Omental fat pad (tissue), 4 donors: ENCODE measurements around the gene TNIK. TPM values are rescaled to one million over a fixed set of nuclear protein-coding genes. Genes with fewer than 3 reads are reported as not detected.
"Not testable (repeated sequence)": the region's sequence is repeated elsewhere in the genome, so short reads cannot be mapped to it uniquely, and the experiment has no call there.

ENCODE experiments used
- ATAC-seq: fragments of 150-250 bp; one replicate; pipeline ENCODE4 v1.9.1; 2016; ENCODE audit warnings: mild to moderate bottlenecking, moderate library complexity; ENCODE audit not compliant: low FRiP score
- DNase-seq: peaks from one replicate; pipeline ENCODE4 v3.0.0-alpha.2; 2019; ENCODE audit warnings: low spot score
- CTCF ChIP-seq, 3 donors: fragments of 450-650 bp; IDR thresholded peaks; one replicate each; pipeline ENCODE4 v1.5.1; 2016 to 2017; ENCODE audit warnings: antibody characterized with exemption in 3 of 3, mild to moderate bottlenecking in 3 of 3, moderate library complexity in 2 of 3
- total RNA-seq, 4 donors: library from RNA; depleted of rRNA; stranded (reverse); fragments of >200 nt; gene quantifications; one replicate each; pipeline ENCODE4 v1.1.0, GENCODE V29; 2016

The TNIK gene
- total RNA-seq, 4 donors from 2014 or later, result 3.9 to 12.8 (median 6.5) TPM

- no peak for TF ChIP-seq CTCF (IDR thresholded peaks at IDR 0.05)
- ATAC-seq, result no peak
These were observed 76.8 kb downstream of the TNIK start for GRCh38 chr3:171383206-171384018.

DNA sequence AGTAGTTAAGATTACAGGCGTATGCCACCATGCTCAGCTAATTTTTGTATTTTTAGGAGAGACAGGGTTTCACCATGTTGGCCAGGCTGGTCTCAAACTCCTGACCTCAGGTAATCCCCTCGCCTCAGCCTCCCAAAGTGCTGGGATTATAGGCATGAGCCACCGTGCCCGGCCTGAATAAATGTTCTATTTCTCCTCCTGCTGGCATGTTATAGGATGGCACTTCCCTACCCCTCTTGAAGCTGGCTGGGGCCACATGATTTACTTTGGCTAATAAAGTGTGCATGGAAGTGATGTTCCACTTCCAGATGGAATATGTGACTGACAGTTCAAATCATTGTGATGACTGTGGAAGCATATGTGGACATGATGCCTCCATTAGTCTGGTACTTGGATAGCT, 77.9 kb downstream of the TNIK start:
- not testable (repeated sequence) for DNase-seq, ATAC-seq

More at GRCh38 chr3:171383206-171384018, 76.8 kb downstream of the TNIK start:
- no peak for DNase-seq

DNA sequence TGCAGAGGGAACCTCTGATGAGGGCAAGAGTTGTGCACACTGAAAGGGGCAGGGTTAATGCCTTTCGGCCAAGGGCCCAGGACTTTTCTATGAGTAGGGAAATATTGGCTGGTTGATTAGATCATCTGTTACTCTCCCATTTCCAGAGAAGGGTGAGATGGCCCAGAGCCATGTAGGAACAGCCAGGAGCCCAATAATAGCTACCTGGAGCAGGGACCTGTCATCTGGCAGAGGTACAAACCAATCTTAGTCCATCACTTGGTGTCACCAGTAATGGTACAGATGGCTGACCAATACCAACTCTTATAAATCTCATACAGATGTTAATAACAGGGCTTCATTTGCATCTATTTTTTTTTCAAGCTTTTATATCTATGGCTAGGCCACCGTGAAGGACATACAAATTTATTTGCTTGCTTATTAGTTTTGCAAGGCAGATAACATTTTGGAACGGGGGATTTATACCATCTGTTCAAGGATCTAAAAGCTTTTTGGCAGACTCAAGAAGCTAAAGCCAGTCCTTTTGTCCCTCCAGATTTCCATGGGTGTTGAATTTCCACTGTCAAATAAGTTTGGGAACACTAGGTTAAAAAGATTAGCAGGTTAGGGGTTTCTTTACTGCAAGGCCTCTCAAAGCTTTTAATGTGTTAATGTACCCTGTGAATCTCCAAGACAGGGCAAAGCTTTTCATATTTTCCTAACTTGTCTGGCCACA, 79.3 kb downstream of the TNIK start:
- TF ChIP-seq CTCF (IDR thresholded peaks at IDR 0.05), result no peak
- ATAC-seq, result no peak
- DNase-seq, result no peak

- TF ChIP-seq CTCF (IDR thresholded peaks at IDR 0.05), result no peak
- no peak for DNase-seq
- no peak for ATAC-seq
These were observed 80.2 kb downstream of the TNIK start for GRCh38 chr3:171379961-171380483.

GRCh38 chr3:171379281-171379680, 80.9 kb downstream of the TNIK start:
- DNase-seq, result no peak
- TF ChIP-seq CTCF (IDR thresholded peaks at IDR 0.05), result no peak
- ATAC-seq, result no peak

DNA sequence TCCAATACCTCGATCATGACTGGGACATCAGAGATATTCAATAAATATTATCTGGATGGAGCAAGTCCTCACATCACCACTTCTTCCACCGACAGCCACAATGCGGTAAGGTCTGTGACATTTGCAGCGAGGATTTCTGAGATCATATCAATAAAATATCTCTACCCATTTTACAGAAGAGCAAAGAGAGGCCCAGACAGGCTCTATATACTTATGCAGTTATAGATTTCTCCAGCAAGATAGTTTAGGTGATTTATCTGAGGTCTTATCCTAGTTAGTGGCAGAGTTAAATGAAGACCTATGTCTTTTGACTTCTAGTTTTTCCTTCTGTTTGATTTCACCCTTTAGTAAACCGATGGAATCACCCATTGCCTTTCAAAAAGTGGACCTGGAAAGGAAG, 81.6 kb downstream of the TNIK start:
- DNase-seq, result no peak
- no peak for TF ChIP-seq CTCF (IDR thresholded peaks at IDR 0.05)
- ATAC-seq, result no peak

GRCh38 chr3:171377859-171378258, 82.3 kb downstream of the TNIK start:
- ATAC-seq (no peak), DNase-seq (no peak)
- TF ChIP-seq CTCF (IDR thresholded peaks at IDR 0.05), result no peak
